ENCODE data around the gene HELQ. TPM values are rescaled to one million over a fixed set of nuclear protein-coding genes. Genes with fewer than 3 reads are reported as not detected.
"Not testable (repeated sequence)": the region's sequence is repeated elsewhere in the genome, so short reads cannot be mapped to it uniquely, and the experiment has no call there.

Gene HELQ
- total RNA-seq, 1 donor, result 17.4 TPM

DNA sequence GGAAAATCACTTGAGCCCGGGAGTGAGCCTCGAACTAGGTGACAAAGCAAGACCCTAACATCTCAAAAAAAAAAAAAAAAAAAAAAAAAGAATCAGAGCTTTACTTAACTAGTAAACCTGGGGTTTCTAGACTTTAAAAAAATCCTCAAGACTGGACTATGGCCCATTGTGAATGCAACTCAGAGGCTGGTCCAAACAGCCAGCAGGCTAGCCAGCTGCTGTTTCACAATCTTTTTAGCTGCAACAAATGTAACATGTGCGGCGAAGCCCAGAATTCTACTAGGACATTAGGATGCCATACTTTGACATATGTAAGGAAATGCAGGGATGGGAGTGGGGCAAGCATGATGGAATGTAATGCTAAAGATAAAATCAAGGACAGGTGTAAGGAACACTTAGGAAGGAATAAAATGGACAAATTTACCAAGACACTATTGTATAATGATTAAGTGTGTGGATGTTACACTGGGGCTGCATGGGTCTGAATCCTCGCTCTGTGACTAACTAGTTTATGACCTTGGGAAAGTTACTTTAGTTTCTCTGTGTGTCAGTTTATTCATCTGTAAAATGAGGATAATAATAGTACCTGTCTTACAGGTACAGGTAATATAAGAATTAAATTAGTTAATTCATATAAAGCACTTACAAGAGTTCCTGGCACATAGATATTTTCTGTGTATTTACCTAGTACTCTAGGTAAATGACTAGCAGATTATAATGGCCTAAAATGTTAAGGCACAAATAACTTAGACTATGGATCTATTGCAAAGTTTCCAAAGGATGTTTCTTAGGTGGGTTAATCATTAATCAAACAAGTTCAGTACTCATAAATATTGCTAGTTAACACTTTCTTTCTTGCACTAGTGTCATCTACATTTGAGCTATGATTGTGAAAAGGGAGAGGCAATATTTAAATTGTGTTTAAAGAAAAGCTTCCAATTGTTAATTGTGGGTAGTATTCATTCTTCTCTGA is 49.5 kb downstream of the HELQ start:
- Histone ChIP-seq H3K79me2 (ENCODE audit: insufficient read depth, low read length) (no peaks in the 10 kb centered on the region), H3K36me3 (ENCODE audit: insufficient read depth, low read length) (no peaks in the 10 kb centered on the region), H2AFZ (ENCODE audit: low read length) (no peak overlapping the region), H3K4me1 (ENCODE audit: insufficient read depth, low read length) (no peaks in the 10 kb centered on the region), H3K4me2 (ENCODE audit: insufficient read depth, low read length) (no peak overlapping the region), H3K27me3 (ENCODE audit: insufficient read depth, low read length) (no peaks in the 10 kb centered on the region), H3K27ac (ENCODE audit: low read depth, low read length) (no peak overlapping the region), H3K4me3 (ENCODE audit: insufficient read depth, low read length) (no peak overlapping the region), H3K9me3 (ENCODE audit: low read depth, low read length) (no peaks in the 10 kb centered on the region), H4K20me1 (ENCODE audit: insufficient read depth, low read length) (no peaks in the 10 kb centered on the region)
- no peak for DNase-seq (ENCODE audit: insufficient read length, low spot score, missing footprints)
- TF ChIP-seq, protein P1, sequence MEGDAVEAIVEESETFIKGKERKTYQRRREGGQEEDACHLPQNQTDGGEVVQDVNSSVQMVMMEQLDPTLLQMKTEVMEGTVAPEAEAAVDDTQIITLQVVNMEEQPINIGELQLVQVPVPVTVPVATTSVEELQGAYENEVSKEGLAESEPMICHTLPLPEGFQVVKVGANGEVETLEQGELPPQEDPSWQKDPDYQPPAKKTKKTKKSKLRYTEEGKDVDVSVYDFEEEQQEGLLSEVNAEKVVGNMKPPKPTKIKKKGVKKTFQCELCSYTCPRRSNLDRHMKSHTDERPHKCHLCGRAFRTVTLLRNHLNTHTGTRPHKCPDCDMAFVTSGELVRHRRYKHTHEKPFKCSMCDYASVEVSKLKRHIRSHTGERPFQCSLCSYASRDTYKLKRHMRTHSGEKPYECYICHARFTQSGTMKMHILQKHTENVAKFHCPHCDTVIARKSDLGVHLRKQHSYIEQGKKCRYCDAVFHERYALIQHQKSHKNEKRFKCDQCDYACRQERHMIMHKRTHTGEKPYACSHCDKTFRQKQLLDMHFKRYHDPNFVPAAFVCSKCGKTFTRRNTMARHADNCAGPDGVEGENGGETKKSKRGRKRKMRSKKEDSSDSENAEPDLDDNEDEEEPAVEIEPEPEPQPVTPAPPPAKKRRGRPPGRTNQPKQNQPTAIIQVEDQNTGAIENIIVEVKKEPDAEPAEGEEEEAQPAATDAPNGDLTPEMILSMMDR (IDR thresholded peaks at IDR 0.05; ENCODE audit: extremely low read depth, low read depth, low read length), result no peak

GRCh38 chr4:83398158-83398557 is 57.5 kb downstream of the HELQ start:
- not testable (repeated sequence) for H3K4me1 ChIP-seq (ENCODE audit: insufficient read depth, low read length); H3K9me3 ChIP-seq (ENCODE audit: low read depth, low read length); DNase-seq (ENCODE audit: insufficient read length, low spot score, missing footprints); H4K20me1 ChIP-seq (ENCODE audit: insufficient read depth, low read length); H3K4me2 ChIP-seq (ENCODE audit: insufficient read depth, low read length); H3K36me3 ChIP-seq (ENCODE audit: insufficient read depth, low read length); H3K27me3 ChIP-seq (ENCODE audit: insufficient read depth, low read length); H2AFZ ChIP-seq (ENCODE audit: low read length); H3K79me2 ChIP-seq (ENCODE audit: insufficient read depth, low read length); H3K4me3 ChIP-seq (ENCODE audit: insufficient read depth, low read length); H3K27ac ChIP-seq (ENCODE audit: low read depth, low read length)

- Histone ChIP-seq H3K9me3 (ENCODE audit: low read depth, low read length) (no peaks in the 10 kb centered on the region), H3K79me2 (ENCODE audit: insufficient read depth, low read length) (no peaks in the 10 kb centered on the region), H3K4me3 (ENCODE audit: insufficient read depth, low read length) (no peak overlapping the region), H3K27me3 (ENCODE audit: insufficient read depth, low read length) (no peaks in the 10 kb centered on the region), H4K20me1 (ENCODE audit: insufficient read depth, low read length) (no peaks in the 10 kb centered on the region), H2AFZ (ENCODE audit: low read length) (no peak overlapping the region), H3K4me2 (ENCODE audit: insufficient read depth, low read length) (no peak overlapping the region), H3K36me3 (ENCODE audit: insufficient read depth, low read length) (no peaks in the 10 kb centered on the region), H3K4me1 (ENCODE audit: insufficient read depth, low read length) (no peaks in the 10 kb centered on the region), H3K27ac (ENCODE audit: low read depth, low read length) (no peak overlapping the region)
- DNase-seq (ENCODE audit: insufficient read length, low spot score, missing footprints), result no peak
- TF ChIP-seq, protein P1 (IDR thresholded peaks at IDR 0.05; ENCODE audit: extremely low read depth, low read depth, low read length), result no peak
Measured at GRCh38 chr4:83393908-83394307, 61.7 kb downstream of the HELQ start.

DNA sequence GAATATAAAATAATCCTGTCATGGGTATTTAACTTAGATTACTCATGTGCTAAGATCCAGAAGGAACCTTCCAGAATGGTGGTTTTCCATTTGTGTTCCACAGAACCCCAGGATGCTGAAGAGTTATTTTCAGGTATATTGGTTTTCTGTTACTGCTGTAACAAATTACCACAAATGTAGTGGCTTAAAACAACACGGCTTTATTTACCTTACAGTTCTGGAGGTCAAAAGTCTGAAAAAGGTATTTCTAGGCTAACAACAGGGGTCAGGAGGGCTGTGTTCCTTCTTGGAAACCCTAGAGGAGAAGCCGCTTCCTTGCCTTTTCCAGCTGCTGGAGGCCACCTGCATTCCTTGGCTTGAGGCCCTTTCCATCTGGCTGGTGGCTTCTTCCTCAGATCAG is 63.1 kb downstream of the HELQ start:
- no peak for DNase-seq (ENCODE audit: insufficient read length, low spot score, missing footprints)
- no peak overlapping the region for H2AFZ ChIP-seq (ENCODE audit: low read length)
- no peaks in the 10 kb centered on the region for H3K9me3 ChIP-seq (ENCODE audit: low read depth, low read length)
- TF ChIP-seq, protein P1 (IDR thresholded peaks at IDR 0.05; ENCODE audit: extremely low read depth, low read depth, low read length), result no peak
- no peaks in the 10 kb centered on the region for H3K79me2 ChIP-seq (ENCODE audit: insufficient read depth, low read length)
- H3K27ac ChIP-seq (ENCODE audit: low read depth, low read length), result no peak overlapping the region
- H3K4me2 ChIP-seq (ENCODE audit: insufficient read depth, low read length), result no peak overlapping the region
- H3K36me3 ChIP-seq (ENCODE audit: insufficient read depth, low read length), result no peaks in the 10 kb centered on the region
- H3K4me3 ChIP-seq (ENCODE audit: insufficient read depth, low read length), result no peak overlapping the region
- H3K4me1 ChIP-seq (ENCODE audit: insufficient read depth, low read length), result no peaks in the 10 kb centered on the region
- no peaks in the 10 kb centered on the region for H3K27me3 ChIP-seq (ENCODE audit: insufficient read depth, low read length)
- H4K20me1 ChIP-seq (ENCODE audit: insufficient read depth, low read length), result no peaks in the 10 kb centered on the region

Data from osteoblast (primary cell).